Epidermal melanocyte (primary cell): ENCODE data around the gene FLYWCH2.
"Not testable (repeated sequence)": the region's sequence is repeated elsewhere in the genome, so short reads cannot be mapped to it uniquely, and the experiment has no call there.

Source experiments
- DNase-seq: peaks from one replicate; pipeline ENCODE4 v3.0.0; 2011; ENCODE audit warnings: low spot score; ENCODE audit not compliant: insufficient read length

The FLYWCH2 gene

GRCh38 chr16:2937170-2937569, 54.2 kb downstream of the FLYWCH2 start:
- no peak for DNase-seq

- no peak for DNase-seq
These were observed 55.2 kb downstream of the FLYWCH2 start for GRCh38 chr16:2938206-2938605.

- DNase-seq: no peak
These were observed 57.0 kb downstream of the FLYWCH2 start for GRCh38 chr16:2939968-2940367.

GRCh38 chr16:2942045-2942444, 59.0 kb downstream of the FLYWCH2 start:
- no peak for DNase-seq

GRCh38 chr16:2943716-2944115, 60.7 kb downstream of the FLYWCH2 start:
- not testable (repeated sequence) for DNase-seq

GRCh38 chr16:2946649-2947048, 63.6 kb downstream of the FLYWCH2 start:
- DNase-seq: no peak
